Activated CD4-positive, alpha-beta T cell treated with anti-CD3 and anti-CD28 coated beads for 36 hours (primary cell): Measurements from ENCODE around the gene MUC7. TPM values are rescaled to one million over a fixed set of nuclear protein-coding genes. Genes with fewer than 3 reads are reported as not detected.

ENCODE experiments used
- total RNA-seq, 2 experiments: library from RNA; stranded (reverse); gene quantifications; one replicate each; pipeline ENCODE4 v1.2.3, GENCODE V29; 2021

MUC7 gene
- total RNA-seq, 2 experiments from 2014 or later, result not detected

Other genes starting within 250 kb of the MUC7 start
- gene FDCSP, start 246.1 kb upstream of the MUC7 start, total RNA-seq, result not detected
- gene CSN3, start 229.6 kb upstream of the MUC7 start, total RNA-seq, result not detected
- gene CABS1, start 137.2 kb upstream of the MUC7 start, total RNA-seq, result not detected
- gene SMR3A, start 111.4 kb upstream of the MUC7 start, total RNA-seq, result not detected
- gene SMR3B, start 89.1 kb upstream of the MUC7 start, total RNA-seq, result not detected
- not detected for gene OPRPN, start 74.3 kb upstream of the MUC7 start, total RNA-seq
- gene AMTN, start 46.4 kb downstream of the MUC7 start, total RNA-seq, result not detected
- gene AMBN, start 120.1 kb downstream of the MUC7 start, total RNA-seq, result not detected
- gene ENAM, start 156.5 kb downstream of the MUC7 start, total RNA-seq, result not detected
- not detected for gene JCHAIN, start 194.3 kb downstream of the MUC7 start, total RNA-seq
- gene UTP3, start 216.3 kb downstream of the MUC7 start, total RNA-seq, result 10 to 100 TPM; 32.6 to 34.3 TPM
- gene RUFY3, start 249.8 kb downstream of the MUC7 start, total RNA-seq, result 10 to 100 TPM; 10.6 to 11.2 TPM